HEK293T (cell line): ENCODE measurements around the gene IZUMO1.

Experiments
- CTCF ChIA-PET: fragments of 350-600 bp; formaldehyde crosslinking; extraction: SDS; loops from one replicate; lab custom pipeline; 2021; ENCODE audit warnings: antibody characterized with exemption, inconsistent platforms; lab: Yijun Ruan, JAX
- POLR2A ChIA-PET: fragments of 350-600 bp; formaldehyde crosslinking; extraction: SDS; loops from one replicate; lab custom pipeline; 2020; ENCODE audit warnings: antibody characterized with exemption, inconsistent platforms; lab: Yijun Ruan, JAX
- DNase-seq: peaks from one replicate; pipeline ENCODE4 v3.0.0; 2012; ENCODE audit warnings: mixed read lengths; ENCODE audit errors: extremely low spot score
- ARNT ChIP-seq: fragments of 450-650 bp; IDR thresholded peaks from 2 replicates; pipeline ENCODE4 v1.6.1; 2017; ENCODE audit warnings: mild to moderate bottlenecking
- BHLHE40 ChIP-seq: fragments of 450-650 bp; IDR thresholded peaks from 2 replicates; pipeline ENCODE4 v1.6.1; 2016; ENCODE audit warnings: mild to moderate bottlenecking, moderate library complexity, borderline replicate concordance
- CTBP1 ChIP-seq: fragments of 450-650 bp; IDR thresholded peaks from 2 replicates; pipeline ENCODE4 v1.6.1; 2016; ENCODE audit warnings: borderline replicate concordance
- ELF4 ChIP-seq: fragments of 450-650 bp; IDR thresholded peaks from 2 replicates; pipeline ENCODE4 v1.6.1; 2017; ENCODE audit warnings: antibody characterized with exemption
- FOXA1 ChIP-seq: fragments of 450-650 bp; IDR thresholded peaks from 2 replicates; pipeline ENCODE4 v1.6.1; 2016; ENCODE audit warnings: mild to moderate bottlenecking
- FOXK2 ChIP-seq: fragments of 450-650 bp; IDR thresholded peaks from 2 replicates; pipeline ENCODE4 v1.6.1; 2016; ENCODE audit warnings: mild to moderate bottlenecking
- FOXM1 ChIP-seq: fragments of 450-650 bp; IDR thresholded peaks from 2 replicates; pipeline ENCODE4 v1.6.1; 2017; ENCODE audit warnings: mild to moderate bottlenecking, borderline replicate concordance
- HDGF ChIP-seq: fragments of 450-650 bp; IDR thresholded peaks from 2 replicates; pipeline ENCODE4 v1.6.1; 2017; ENCODE audit warnings: antibody characterized with exemption, borderline replicate concordance
- L3MBTL2 ChIP-seq: fragments of 450-650 bp; conservative IDR thresholded peaks from 2 replicates; pipeline ENCODE4 v1.6.1; 2016; ENCODE audit warnings: mild to moderate bottlenecking
- LEF1 ChIP-seq: fragments of 450-650 bp; IDR thresholded peaks from 2 replicates; pipeline ENCODE4 v1.6.1; 2017; ENCODE audit warnings: mild to moderate bottlenecking, borderline replicate concordance
- NFRKB ChIP-seq: fragments of 450-650 bp; IDR thresholded peaks from 2 replicates; pipeline ENCODE4 v1.6.1; 2016; ENCODE audit warnings: mild to moderate bottlenecking, moderate library complexity
- SP1 ChIP-seq: fragments of 450-650 bp; IDR thresholded peaks from 2 replicates; pipeline ENCODE4 v1.6.1; 2017
- SUZ12 ChIP-seq: fragments of 450-650 bp; IDR thresholded peaks from 2 replicates; pipeline ENCODE4 v1.6.1; 2016; ENCODE audit warnings: mild to moderate bottlenecking
- TARDBP ChIP-seq: fragments of 450-650 bp; IDR thresholded peaks from 2 replicates; pipeline ENCODE4 v1.6.1; 2016
- ZNF384 ChIP-seq: fragments of 450-650 bp; IDR thresholded peaks from 2 replicates; pipeline ENCODE4 v1.6.1; 2016
- TF ChIP-seq, protein P1 (sequence below): fragments of 450-650 bp; IDR thresholded peaks from 2 replicates; pipeline ENCODE4 v1.6.1; 2016

The IZUMO1 gene

DNA sequence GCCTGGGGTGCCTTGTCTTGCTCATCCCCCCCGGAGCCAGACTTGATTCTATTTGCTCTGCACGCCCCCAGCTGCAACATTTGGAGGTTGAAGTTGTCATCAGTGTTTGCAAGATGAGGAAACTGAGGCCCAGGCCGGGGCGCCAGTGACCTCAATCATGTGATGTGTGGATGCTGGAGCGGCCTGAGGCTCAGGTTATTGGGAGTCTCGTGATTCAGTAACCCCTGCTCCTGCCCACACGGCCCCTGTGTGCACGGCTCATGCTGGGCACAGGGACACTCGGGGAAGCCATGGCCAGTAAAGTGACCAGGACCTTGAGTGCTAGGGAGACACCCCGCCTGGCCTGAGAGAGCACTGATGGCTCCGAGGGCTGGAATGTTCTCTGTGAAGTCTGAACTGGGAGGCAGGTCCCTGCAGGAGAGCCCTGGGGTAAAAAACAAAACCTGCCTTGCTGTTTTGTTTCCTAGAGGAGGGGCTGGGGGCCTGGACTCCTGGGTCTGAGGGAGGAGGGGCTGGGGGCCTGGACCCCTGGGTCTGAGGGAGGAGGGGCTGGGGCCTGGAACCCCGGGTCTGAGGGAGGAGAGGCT lies 10.5 kb upstream of the IZUMO1 start:
- ChIA-PET CTCF (no interaction called here), POLR2A (interaction anchor here (1.4 kb wide), 1 partner anchor 19 kb away, joined by 3 read pairs; no protein-coding TSS in a partner anchor)
- DNase-seq = no peak
- TF ChIP-seq LEF1 = no peak

DNA sequence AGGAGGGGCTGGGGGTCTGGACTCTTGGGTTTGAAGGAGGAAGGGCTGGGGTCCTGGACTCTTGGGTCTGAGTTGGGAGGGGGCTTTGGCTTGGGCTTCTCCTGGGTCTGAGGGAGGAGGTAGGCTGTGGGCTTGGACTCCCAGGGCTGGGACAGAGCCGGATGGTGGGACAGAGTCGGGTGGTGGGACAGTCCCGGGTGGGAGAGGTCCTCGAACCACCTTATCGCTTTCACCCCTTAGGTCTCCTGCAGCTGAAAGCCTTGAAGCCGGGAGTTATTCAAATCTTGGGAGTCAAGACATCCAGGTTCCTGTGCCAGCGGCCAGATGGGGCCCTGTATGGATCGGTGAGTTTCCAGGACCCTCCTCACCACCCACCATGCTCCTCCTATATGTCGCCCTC lies 10.0 kb upstream of the IZUMO1 start:
- DNase-seq = no peak
- POLR2A ChIA-PET = interaction anchor here (0.7 to 1.7 kb wide), 3 partner anchors 10 to 28 kb away, joined by 3 to 4 read pairs (median 4); partner anchors contain the start of gene IZUMO1
- CTCF ChIA-PET = no interaction called here
- TF ChIP-seq LEF1 (no peak), L3MBTL2 (no peak), FOXA1 (no peak), ELF4 (no peak), FOXM1 (no peak), FOXK2 (no peak), SP1 (no peak), BHLHE40 (no peak), ZNF384 (no peak), ARNT (no peak)

DNA sequence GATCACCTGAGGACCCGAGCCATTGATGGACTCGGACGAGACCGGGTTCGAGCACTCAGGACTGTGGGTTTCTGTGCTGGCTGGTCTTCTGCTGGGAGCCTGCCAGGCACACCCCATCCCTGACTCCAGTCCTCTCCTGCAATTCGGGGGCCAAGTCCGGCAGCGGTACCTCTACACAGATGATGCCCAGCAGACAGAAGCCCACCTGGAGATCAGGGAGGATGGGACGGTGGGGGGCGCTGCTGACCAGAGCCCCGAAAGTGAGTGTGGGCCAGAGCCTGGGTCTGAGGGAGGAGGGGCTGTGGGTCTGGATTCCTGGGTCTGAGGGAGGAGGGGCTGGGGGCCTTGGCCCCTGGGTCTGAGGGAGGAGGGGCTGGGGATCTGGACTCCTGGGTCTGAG lies 9.5 kb upstream of the IZUMO1 start:
- TF ChIP-seq FOXA1 (no peak), FOXK2 (no peak), ELF4 (no peak), FOXM1 (no peak), CTBP1 (no peak), BHLHE40 (no peak), SUZ12 (no peak), HDGF (no peak), NFRKB (no peak), ZNF384 (no peak), L3MBTL2 (no peak), SP1 (no peak), TARDBP (no peak), ARNT (no peak), LEF1 (no peak)
- TF ChIP-seq, protein P1, sequence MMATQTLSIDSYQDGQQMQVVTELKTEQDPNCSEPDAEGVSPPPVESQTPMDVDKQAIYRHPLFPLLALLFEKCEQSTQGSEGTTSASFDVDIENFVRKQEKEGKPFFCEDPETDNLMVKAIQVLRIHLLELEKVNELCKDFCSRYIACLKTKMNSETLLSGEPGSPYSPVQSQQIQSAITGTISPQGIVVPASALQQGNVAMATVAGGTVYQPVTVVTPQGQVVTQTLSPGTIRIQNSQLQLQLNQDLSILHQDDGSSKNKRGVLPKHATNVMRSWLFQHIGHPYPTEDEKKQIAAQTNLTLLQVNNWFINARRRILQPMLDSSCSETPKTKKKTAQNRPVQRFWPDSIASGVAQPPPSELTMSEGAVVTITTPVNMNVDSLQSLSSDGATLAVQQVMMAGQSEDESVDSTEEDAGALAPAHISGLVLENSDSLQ = no peak
- no peak for DNase-seq
- POLR2A ChIA-PET = interaction anchor here (0.7 to 1.7 kb wide), 4 partner anchors 9 to 40 kb away, joined by 3 to 4 read pairs (median 4); partner anchors contain the start of gene IZUMO1
- CTCF ChIA-PET = no interaction called here

DNA sequence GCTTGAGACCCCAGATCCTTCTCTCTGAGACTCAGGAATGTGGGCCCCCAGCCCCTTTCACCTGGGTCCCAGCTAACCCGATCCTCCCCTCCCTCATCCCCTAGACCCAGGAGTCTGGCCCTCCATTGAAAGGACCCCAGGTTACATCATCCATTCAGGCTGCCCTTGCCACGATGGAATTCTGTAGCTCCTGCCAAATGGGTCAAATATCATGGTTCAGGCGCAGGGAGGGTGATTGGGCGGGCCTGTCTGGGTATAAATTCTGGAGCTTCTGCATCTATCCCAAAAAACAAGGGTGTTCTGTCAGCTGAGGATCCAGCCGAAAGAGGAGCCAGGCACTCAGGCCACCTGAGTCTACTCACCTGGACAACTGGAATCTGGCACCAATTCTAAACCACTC lies 9.1 kb upstream of the IZUMO1 start:
- no peak for TF ChIP-seq CTBP1
- TF ChIP-seq BHLHE40 = no peak
- TF ChIP-seq ZNF384 = no peak
- TF ChIP-seq TARDBP = no peak
- TF ChIP-seq L3MBTL2 = no peak
- no peak for TF ChIP-seq FOXA1
- no peak for TF ChIP-seq LEF1
- no peak for TF ChIP-seq ELF4
- TF ChIP-seq ARNT = no peak
- TF ChIP-seq SUZ12 = no peak
- TF ChIP-seq FOXM1 = no peak
- no peak for TF ChIP-seq SP1
- TF ChIP-seq, protein P1 = no peak
- TF ChIP-seq HDGF = no peak
- TF ChIP-seq NFRKB = no peak
- no peak for TF ChIP-seq FOXK2
- CTCF ChIA-PET = no interaction called here
- DNase-seq = no peak
- POLR2A ChIA-PET = interaction anchor here (0.7 to 1.7 kb wide), 4 partner anchors 9 to 40 kb away, joined by 3 to 4 read pairs (median 4); partner anchors contain the start of gene IZUMO1

DNA sequence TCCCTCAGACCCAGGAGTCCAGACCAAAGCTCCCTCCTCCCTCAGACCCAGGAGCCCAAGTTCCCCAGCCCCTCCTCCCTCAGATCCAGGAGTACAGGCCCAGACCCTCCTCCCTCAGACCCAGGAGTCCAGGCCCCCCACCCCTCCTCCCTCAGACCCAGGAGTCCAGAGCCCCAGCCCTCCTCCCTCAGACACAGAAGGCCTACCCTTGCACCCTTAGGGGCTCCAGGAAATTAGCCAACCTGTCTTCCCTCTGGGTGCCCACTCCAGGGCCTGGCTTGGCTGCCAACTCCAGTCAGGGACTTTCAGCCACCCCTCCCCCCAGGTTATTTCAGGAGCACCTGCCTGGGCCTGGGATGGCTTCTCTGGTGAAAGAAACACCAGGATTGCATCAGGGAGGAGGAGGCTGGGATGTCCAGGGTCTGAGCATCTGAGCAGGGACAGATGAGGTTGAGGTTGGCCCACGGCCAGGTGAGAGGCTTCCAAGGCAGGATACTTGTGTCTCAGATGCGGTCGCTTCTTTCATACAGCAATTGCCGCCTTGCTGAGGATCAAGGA lies 8.5 kb upstream of the IZUMO1 start, which contains the start of gene FGF21:
Gene FGF21 (plus strand): TSS at position 441 of the 558 bp plus-strand sequence. CDS start 713 bp downstream, outside the sequence.
- POLR2A ChIA-PET = interaction anchor here (1.1 to 1.7 kb wide), 2 partner anchors 11 to 30 kb away, joined by 3 to 4 read pairs; no protein-coding TSS in a partner anchor
- DNase-seq = no peak
- CTCF ChIA-PET = no interaction called here
- no peak for TF ChIP-seq CTBP1
- no peak for TF ChIP-seq SP1
- no peak for TF ChIP-seq ELF4
- TF ChIP-seq FOXM1 = no peak
- no peak for TF ChIP-seq FOXK2

DNA sequence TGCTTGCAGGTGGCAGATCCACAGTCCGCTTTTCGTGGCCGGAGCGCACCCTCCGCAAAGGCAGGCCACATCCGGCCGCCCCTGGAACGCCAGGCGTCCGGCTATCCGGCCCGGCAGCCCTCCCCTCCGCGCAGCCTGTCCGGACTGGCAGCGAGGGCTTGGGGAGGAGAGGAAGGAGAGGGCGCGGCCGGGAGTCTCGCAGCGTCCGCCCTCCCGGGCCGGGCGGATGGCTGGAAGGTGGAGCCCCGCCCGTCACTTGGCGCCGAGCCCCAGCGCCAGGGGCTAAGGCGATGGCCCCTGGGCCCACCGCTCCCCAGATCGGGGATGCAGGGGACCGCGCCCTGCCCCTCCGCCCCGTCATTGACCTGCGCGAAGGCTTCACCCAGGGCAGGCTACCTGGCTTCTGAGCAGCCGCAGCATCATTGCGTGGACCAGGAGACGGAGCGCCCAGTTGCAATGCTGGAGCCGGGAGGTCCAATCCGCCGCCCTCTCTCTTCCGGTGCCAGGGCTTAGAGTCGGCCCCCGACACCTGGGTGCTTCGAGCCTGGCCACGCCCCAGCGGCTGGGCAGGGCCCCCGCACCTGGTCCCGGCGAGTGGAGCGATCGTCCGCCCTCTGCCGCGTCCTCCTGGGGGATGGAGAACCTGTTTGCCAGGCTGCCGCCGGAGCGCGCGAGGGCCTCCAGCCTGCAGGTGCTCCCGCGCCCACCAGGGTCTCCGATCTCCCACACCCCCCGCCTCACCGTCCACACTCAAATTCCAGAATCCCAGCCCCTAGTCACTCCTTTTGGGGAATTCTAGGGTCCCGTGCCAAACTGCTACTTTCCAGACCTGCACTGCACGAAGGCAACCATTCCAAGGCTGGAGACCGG lies 6.0 kb upstream of the IZUMO1 start, which contains the start of gene FUT1:
Gene FUT1 (minus strand): TSS at position 146 of the 870 bp plus-strand sequence. CDS start 1,360 bp downstream, outside the sequence.
- POLR2A ChIA-PET = no interaction called here
- DNase-seq = no peak
- CTCF ChIA-PET = no interaction called here
- no peak for TF ChIP-seq FOXA1
- no peak for TF ChIP-seq NFRKB
- TF ChIP-seq BHLHE40 = no peak
- TF ChIP-seq FOXM1 = no peak
- no peak for TF ChIP-seq TARDBP
- TF ChIP-seq, protein P1 = no peak
- TF ChIP-seq HDGF = no peak
- TF ChIP-seq ARNT = no peak
- TF ChIP-seq L3MBTL2 = no peak
